CD14-positive monocyte (primary cell): ENCODE results near the gene FAM237A. TPM values are rescaled to one million over a fixed set of nuclear protein-coding genes. Genes with fewer than 3 reads are reported as not detected.

Experiments
- DNase-seq, 3 donors: peaks; one replicate each; pipeline ENCODE4 v3.0.0-alpha.2; 2011 to 2022
- H2AFZ ChIP-seq: 2 replicates; pipeline ENCODE4 v1.6.0; 2012; ENCODE audit warnings: mild to moderate bottlenecking, low read depth, low read length, inconsistent platforms; ENCODE audit not compliant: insufficient read depth, poor library complexity, severe bottlenecking
- H3K27ac ChIP-seq, 2 donors: 1 replicate in 1 of 2; 2 replicates in 1 of 2; pipeline ENCODE4 v1.5.1; 2012 to 2013; ENCODE audit warnings: low read length in 2 of 2, control low read depth in 1 of 2, inconsistent platforms in 1 of 2, low read depth in 1 of 2, mild to moderate bottlenecking in 1 of 2
- H3K27me3 ChIP-seq, 2 donors: one replicate each; pipeline versions ENCODE4 v1.6.0 to v1.6.1; 2011 to 2013; ENCODE audit warnings: low read length in 2 of 2; ENCODE audit not compliant: control insufficient read depth in 2 of 2, insufficient read depth in 2 of 2
- H3K36me3 ChIP-seq, 2 donors: replicated peaks in 1 of 2; 1 replicate in 1 of 2; 2 replicates in 1 of 2; pipeline versions ENCODE4 v1.5.1 to v1.6.1; 2012 to 2013; ENCODE audit warnings: low read length in 2 of 2, control low read depth in 1 of 2, inconsistent platforms in 1 of 2, mild to moderate bottlenecking in 1 of 2; ENCODE audit not compliant: insufficient read depth in 2 of 2, control insufficient read depth in 1 of 2
- H3K4me1 ChIP-seq, 2 donors: 1 replicate in 1 of 2; 2 replicates in 1 of 2; pipeline versions ENCODE4 v1.5.1 to v1.6.1; 2012 to 2013; ENCODE audit warnings: low read length in 2 of 2, control low read depth in 1 of 2, inconsistent platforms in 1 of 2, mild to moderate bottlenecking in 1 of 2, moderate library complexity in 1 of 2; ENCODE audit not compliant: insufficient read depth in 2 of 2, control insufficient read depth in 1 of 2
- H3K4me2 ChIP-seq: replicated peaks from 2 replicates; pipeline ENCODE3; 2012; ENCODE audit warnings: low read length, moderate library complexity, mild to moderate bottlenecking; ENCODE audit not compliant: poor library complexity, severe bottlenecking; ENCODE audit errors: extremely low read depth
- H3K4me3 ChIP-seq, 3 experiments: fragments of 200-600 bp in 1 of 3; sonication (generic) in 1 of 3; replicated peaks in 1 of 3; 1 replicate in 2 of 3; 2 replicates in 1 of 3; pipeline ENCODE4 v1.5.1; 2011 to 2013; ENCODE audit warnings: low read length in 3 of 3, mild to moderate bottlenecking in 3 of 3, control low read depth in 2 of 3, low read depth in 2 of 3, inconsistent platforms in 1 of 3, moderate library complexity in 1 of 3
- H3K79me2 ChIP-seq: 2 replicates; pipeline ENCODE4 v1.6.0; 2012; ENCODE audit warnings: mild to moderate bottlenecking, control low read depth, inconsistent platforms, low read length, moderate library complexity; ENCODE audit not compliant: insufficient read depth
- H3K9ac ChIP-seq: 2 replicates; pipeline ENCODE4 v1.6.0; 2017; ENCODE audit warnings: low read length, mild to moderate bottlenecking; ENCODE audit not compliant: insufficient read depth, poor library complexity, severe bottlenecking
- H3K9me3 ChIP-seq, 2 donors: replicated peaks in 1 of 2; 1 replicate in 1 of 2; 2 replicates in 1 of 2; pipeline versions ENCODE4 v1.5.1 to v1.6.1; 2012 to 2013; ENCODE audit warnings: low read length in 2 of 2, control low read depth in 1 of 2; ENCODE audit not compliant: control insufficient read depth in 1 of 2, insufficient read depth in 1 of 2
- H4K20me1 ChIP-seq: 2 replicates; pipeline ENCODE4 v1.6.0; 2012; ENCODE audit warnings: mild to moderate bottlenecking, low read length, control low read depth, moderate library complexity; ENCODE audit not compliant: insufficient read depth
- H3K27ac Mint-ChIP-seq, 7 donors: one replicate each; pipeline ENCODE4 v1.8.0; 2020; ENCODE audit warnings: mild to moderate bottlenecking in 7 of 7, mixed read lengths in 7 of 7, moderate library complexity in 6 of 7, inconsistent platforms in 2 of 7
- H3K27me3 Mint-ChIP-seq, 3 donors: one replicate each; pipeline ENCODE4 v1.8.0; 2021 to 2022; ENCODE audit warnings: low read depth in 3 of 3, mild to moderate bottlenecking in 3 of 3, mixed read lengths in 3 of 3, moderate library complexity in 3 of 3, inconsistent platforms in 1 of 3
- H3K36me3 Mint-ChIP-seq, 2 donors: one replicate each; pipeline ENCODE4 v1.8.0; 2020; ENCODE audit warnings: mixed read lengths in 2 of 2, inconsistent platforms in 1 of 2, mild to moderate bottlenecking in 1 of 2
- H3K4me1 Mint-ChIP-seq: one replicate; pipeline ENCODE4 v1.8.0; 2020; ENCODE audit warnings: mild to moderate bottlenecking, mixed read lengths
- H3K4me3 Mint-ChIP-seq, 2 donors: one replicate each; pipeline ENCODE4 v1.8.0; 2020; ENCODE audit warnings: mild to moderate bottlenecking in 2 of 2, mixed read lengths in 2 of 2, moderate library complexity in 1 of 2
- H3K9me3 Mint-ChIP-seq, 7 donors: one replicate each; pipeline ENCODE4 v1.8.0; 2020 to 2022; ENCODE audit warnings: mixed read lengths in 7 of 7, mild to moderate bottlenecking in 6 of 7, moderate library complexity in 6 of 7, inconsistent platforms in 2 of 7
- CTCF ChIP-seq: fragments of 200-600 bp; IDR thresholded peaks from one replicate; pipeline ENCODE4 v1.8.0; 2022; ENCODE audit warnings: antibody characterized with exemption, mild to moderate bottlenecking
- WGBS: methylation state at CpG from one replicate; pipeline ENCODE4 v1.1.5; 2013; ENCODE audit warnings: missing lambda C conversion rate; ENCODE audit not compliant: insufficient coverage; 5-methylcytosine and 5-hydroxymethylcytosine counted together
- intact Hi-C, 2 donors: fragments of 100-400 bp; cut with micrococcal nuclease; formaldehyde crosslinking; loops; one replicate each; pipeline versions ENCODE4 v1.15.0 to v1.15.1; 2023
- polyA plus RNA-seq, 3 donors: library from polyadenylated mRNA; depleted of rRNA in 1 of 3; unstranded in 2 of 3; stranded (reverse) in 1 of 3; fragments of 300-500 nt in 2 of 3; fragments of >200 nt in 1 of 3; fragmentation: Illumina TruSeq in 2 of 3; gene quantifications; 1 replicate in 2 of 3; 2 replicates in 1 of 3; pipeline ENCODE4 v1.2.3, GENCODE V29; 2012 to 2021

FAM237A gene
- polyA plus RNA-seq, 3 donors, result not detected

- no peak for TF ChIP-seq CTCF
- H3K4me1 Mint-ChIP-seq, result no peaks in the 10 kb centered on the region
- WGBS, result no CpG with 5 or more reads among the region's 2 CpGs
- H3K36me3 Mint-ChIP-seq, result no peaks in the 10 kb centered on the region
- intact Hi-C loops, result no loop called here
- peaks cover 0 to 7% (median 0%) of the 10 kb centered on the region in 7 donors for H3K9me3 Mint-ChIP-seq
- no peak for DNase-seq
- no peak overlapping the region for H3K27ac Mint-ChIP-seq
- Histone ChIP-seq H3K9ac (no peak overlapping the region), H4K20me1 (no peaks in the 10 kb centered on the region), H2AFZ (no peak overlapping the region), H3K36me3 (no peaks in the 10 kb centered on the region), H3K27me3 (no peaks in the 10 kb centered on the region), H3K27ac (no peak overlapping the region), H3K4me1 (no peaks in the 10 kb centered on the region), H3K4me3 (no peak overlapping the region), H3K4me2 (no peak overlapping the region), H3K9me3 (no peaks in the 10 kb centered on the region), H3K79me2 (no peaks in the 10 kb centered on the region)
- H3K27me3 Mint-ChIP-seq, result peaks cover 0 to 2% (median 2%) of the 10 kb centered on the region in 3 donors
- no peak overlapping the region for H3K4me3 Mint-ChIP-seq
Measured at GRCh38 chr2:206626108-206626507, 16.2 kb upstream of the FAM237A start.

GRCh38 chr2:206627632-206628031, 14.7 kb upstream of the FAM237A start:
- Histone ChIP-seq H4K20me1 (no peaks in the 10 kb centered on the region), H3K4me3 (no peak overlapping the region), H3K36me3 (no peaks in the 10 kb centered on the region), H2AFZ (no peak overlapping the region), H3K9me3 (no peaks in the 10 kb centered on the region), H3K79me2 (no peaks in the 10 kb centered on the region), H3K4me2 (no peak overlapping the region), H3K4me1 (no peaks in the 10 kb centered on the region), H3K27ac (no peak overlapping the region), H3K27me3 (no peaks in the 10 kb centered on the region), H3K9ac (no peak overlapping the region)
- Mint-ChIP-seq H3K27ac (no peak overlapping the region), H3K27me3 (peaks cover 0 to 2% (median 2%) of the 10 kb centered on the region in 3 donors), H3K4me1 (no peaks in the 10 kb centered on the region), H3K4me3 (no peak overlapping the region), H3K36me3 (no peaks in the 10 kb centered on the region), H3K9me3 (peaks cover 0 to 5% (median 0%) of the 10 kb centered on the region in 7 donors)
- no peak for TF ChIP-seq CTCF
- intact Hi-C loops, result no loop called here
- no peak for DNase-seq
